B cell (primary cell): Measurements from ENCODE around the gene MAGIX. TPM values are rescaled to one million over a fixed set of nuclear protein-coding genes. Genes with fewer than 3 reads are reported as not detected.

Experiments
- ATAC-seq: fragments of 200-7000 bp; cut with Tn5 transposase; one replicate; pipeline ENCODE4 v1.10.0; 2021; ENCODE audit warnings: low read depth, mild to moderate bottlenecking, moderate number of reproducible peaks, moderate library complexity
- CTCF ChIA-PET: fragments of 350-600 bp; sonication (Branson Sonifier 250); formaldehyde crosslinking; loops from one replicate; lab custom pipeline; 2021; ENCODE audit warnings: antibody characterized with exemption, inconsistent platforms; lab: Charles Lee
- POLR2A ChIA-PET: fragments of 350-600 bp; sonication (Branson Sonifier 250); formaldehyde crosslinking; loops from one replicate; lab custom pipeline; 2021; ENCODE audit warnings: antibody characterized with exemption; lab: Charles Lee
- DNase-seq: peaks from one replicate; pipeline ENCODE4 v3.0.0; 2013
- H2AFZ ChIP-seq: 2 replicates; pipeline ENCODE4 v1.6.1; 2012; ENCODE audit warnings: mild to moderate bottlenecking, low read depth, low read length; ENCODE audit not compliant: insufficient read depth, poor library complexity, severe bottlenecking
- H3K27ac ChIP-seq, 2 donors: 1 replicate in 1 of 2; 2 replicates in 1 of 2; pipeline ENCODE4 v1.5.1; 2012 to 2013; ENCODE audit warnings: low read length in 2 of 2, mild to moderate bottlenecking in 2 of 2, moderate library complexity in 1 of 2
- H3K27me3 ChIP-seq, 4 experiments: fragments of 200-600 bp in 1 of 4; sonication (generic) in 1 of 4; replicated peaks in 1 of 4; 1 replicate in 2 of 4; 2 replicates in 2 of 4; pipeline versions ENCODE4 v1.6.1 to v1.7.0; 2013 to 2016; ENCODE audit warnings: low read length in 3 of 4, mild to moderate bottlenecking in 2 of 4, mixed read lengths in 1 of 4, moderate library complexity in 1 of 4; ENCODE audit not compliant: insufficient read depth in 4 of 4, control insufficient read depth in 3 of 4; ENCODE audit errors: control extremely low read depth in 1 of 4
- H3K36me3 ChIP-seq, 2 experiments: replicated peaks in 1 of 2; 1 replicate in 1 of 2; 2 replicates in 1 of 2; pipeline versions ENCODE4 v1.6.1 to v1.7.1; 2013; ENCODE audit warnings: low read length in 1 of 2; ENCODE audit not compliant: insufficient read depth in 2 of 2, control insufficient read depth in 1 of 2; ENCODE audit errors: control extremely low read depth in 1 of 2, extremely low read depth in 1 of 2
- H3K4me1 ChIP-seq, 2 donors: fragments of 200-600 bp in 1 of 2; sonication (generic) in 1 of 2; 1 replicate in 1 of 2; 2 replicates in 1 of 2; pipeline versions ENCODE4 v1.5.1 to v1.6.1; 2013 to 2017; ENCODE audit warnings: low read length in 2 of 2; ENCODE audit not compliant: control insufficient read depth in 2 of 2, insufficient read depth in 2 of 2
- H3K4me2 ChIP-seq: replicated peaks from 2 replicates; pipeline ENCODE3; 2012; ENCODE audit warnings: mild to moderate bottlenecking, low read depth, low read length; ENCODE audit not compliant: poor library complexity, severe bottlenecking
- H3K4me3 ChIP-seq, 5 experiments: fragments of 200-600 bp in 1 of 5; sonication (generic) in 1 of 5; 1 replicate in 3 of 5; 2 replicates in 2 of 5; pipeline versions ENCODE4 v1.5.1 to v1.7.0; 2011 to 2016; ENCODE audit warnings: low read length in 4 of 5, mild to moderate bottlenecking in 4 of 5, low read depth in 2 of 5, control low read depth in 1 of 5, moderate library complexity in 1 of 5; ENCODE audit not compliant: insufficient read depth in 1 of 5; ENCODE audit errors: control extremely low read depth in 1 of 5, extremely low read depth in 1 of 5
- H3K79me2 ChIP-seq: fragments of 200-600 bp; sonication (generic); one replicate; pipeline ENCODE4 v1.6.0; 2016; ENCODE audit warnings: low read length; ENCODE audit not compliant: control insufficient read depth, insufficient read depth
- H3K9ac ChIP-seq: fragments of 200-600 bp; sonication (generic); 2 replicates; pipeline ENCODE4 v1.6.1; 2017; ENCODE audit warnings: mild to moderate bottlenecking, low read length, moderate library complexity
- H3K9me3 ChIP-seq, 3 donors: one replicate each; pipeline versions ENCODE4 v1.6.1 to v1.7.1; 2013; ENCODE audit warnings: low read length in 2 of 3; ENCODE audit not compliant: control insufficient read depth in 2 of 3, insufficient read depth in 1 of 3; ENCODE audit errors: control extremely low read depth in 1 of 3
- H4K20me1 ChIP-seq: 2 replicates; pipeline ENCODE4 v1.6.0; 2012; ENCODE audit warnings: mild to moderate bottlenecking, low read length; ENCODE audit not compliant: insufficient read depth, control insufficient read depth, poor library complexity, severe bottlenecking
- H3K27ac Mint-ChIP-seq: one replicate; pipeline ENCODE4 v1.8.0; 2021; ENCODE audit warnings: mixed read lengths
- H3K27me3 Mint-ChIP-seq: one replicate; pipeline ENCODE4 v1.8.0; 2021; ENCODE audit warnings: mixed read lengths
- H3K4me1 Mint-ChIP-seq: one replicate; pipeline ENCODE4 v1.8.0; 2021; ENCODE audit warnings: mixed read lengths
- H3K4me3 Mint-ChIP-seq: one replicate; pipeline ENCODE4 v1.8.0; 2021; ENCODE audit warnings: mixed read lengths
- H3K9me3 Mint-ChIP-seq: one replicate; pipeline ENCODE4 v1.8.0; 2022; ENCODE audit warnings: mixed read lengths; ENCODE audit not compliant: insufficient read depth
- CTCF ChIP-seq: fragments of 200-600 bp; IDR thresholded peaks from one replicate; pipeline ENCODE4 v1.8.0; 2022; ENCODE audit warnings: antibody characterized with exemption, mild to moderate bottlenecking
- EZH2 ChIP-seq: IDR thresholded peaks from 2 replicates; pipeline ENCODE4 v1.6.1; 2012; ENCODE audit warnings: borderline replicate concordance, low read depth, mild to moderate bottlenecking, moderate library complexity, low read length; ENCODE audit not compliant: insufficient read depth, poor library complexity, severe bottlenecking
- WGBS: methylation state at CpG from one replicate; pipeline ENCODE4 v1.1.5; 2013; ENCODE audit warnings: missing lambda C conversion rate; ENCODE audit not compliant: insufficient coverage; 5-methylcytosine and 5-hydroxymethylcytosine counted together
- intact Hi-C: fragments of 100-400 bp; cut with micrococcal nuclease; formaldehyde crosslinking; loops from one replicate; pipeline ENCODE4 v1.10.0; 2022
- polyA plus RNA-seq: library from polyadenylated mRNA; depleted of rRNA; stranded (reverse); fragments of >200 nt; gene quantifications from 2 replicates; pipeline ENCODE4 v1.2.3, GENCODE V29; 2012
- total RNA-seq, 2 donors: library from RNA; stranded (reverse); fragments of 120-200 nt in 1 of 2; gene quantifications; 1 replicate in 1 of 2; 2 replicates in 1 of 2; pipeline versions ENCODE4 v1.2.3 to v1.2.4, GENCODE V29; 2013 to 2022

MAGIX gene
- total and polyA plus RNA-seq, 2 donors (not counting 1 experiment from before 2014, with no cell fraction given) = 1.2 to 2.4 TPM

GRCh38 chrX:49177873-49178480 is 15.4 kb downstream of the MAGIX start:
- H3K27ac Mint-ChIP-seq = peak overlapping the region; percentile 69
- 96% methylated on average over 13 of the region's 23 CpGs for WGBS
- Histone ChIP-seq H3K79me2 (peaks cover 8% of the 10 kb centered on the region), H3K36me3 (peaks cover 0 to 29% of the 10 kb centered on the region in 2 experiments), H2AFZ (no peak overlapping the region), H3K4me3 (no peak overlapping the region), H3K4me2 (no peak overlapping the region), H3K9ac (no peak overlapping the region), H3K4me1 (peaks cover 4 to 16% of the 10 kb centered on the region in 2 donors), H3K27ac (no peak overlapping the region), H4K20me1 (peaks cover 7% of the 10 kb centered on the region), H3K27me3 (no peaks in the 10 kb centered on the region), H3K9me3 (no peaks in the 10 kb centered on the region)
- no peaks in the 10 kb centered on the region for H3K27me3 Mint-ChIP-seq
- TF ChIP-seq EZH2 (no peak), CTCF (no peak)
- intact Hi-C loops = no loop called here
- no peak for DNase-seq
- CTCF ChIA-PET = interaction anchor here (1.3 to 1.6 kb wide), 3 partner anchors 11 to 58 kb away, joined by 3 to 7 read pairs (median 6); no protein-coding TSS in a partner anchor
- peaks cover 28% of the 10 kb centered on the region for H3K4me1 Mint-ChIP-seq
- POLR2A ChIA-PET = interaction anchor here (0.9 kb wide), 1 partner anchor 10 kb away, joined by 3 read pairs; no protein-coding TSS in a partner anchor
- H3K9me3 Mint-ChIP-seq = no peaks in the 10 kb centered on the region
- H3K4me3 Mint-ChIP-seq = no peak overlapping the region
- ATAC-seq = no peak

- peaks cover 1% of the 10 kb centered on the region for H4K20me1 ChIP-seq
- no peak overlapping the region for H2AFZ ChIP-seq
- H3K4me3 Mint-ChIP-seq = no peak overlapping the region
- H3K27ac ChIP-seq = no peak overlapping the region
- no CpG with 5 or more reads among the region's 3 CpGs for WGBS
- ATAC-seq (no peak), DNase-seq (no peak)
- H3K9me3 Mint-ChIP-seq = no peaks in the 10 kb centered on the region
- no peak overlapping the region for H3K27ac Mint-ChIP-seq
- H3K4me2 ChIP-seq = no peak overlapping the region
- ChIA-PET POLR2A (no interaction called here), CTCF (interaction anchor here (1.6 kb wide), 1 partner anchor 12 kb away, joined by 6 read pairs; no protein-coding TSS in a partner anchor)
- H3K9me3 ChIP-seq = no peaks in the 10 kb centered on the region
- intact Hi-C loops = no loop called here
- peaks cover 24% of the 10 kb centered on the region for H3K4me1 Mint-ChIP-seq
- H3K4me3 ChIP-seq = no peak overlapping the region
- H3K27me3 ChIP-seq = no peaks in the 10 kb centered on the region
- TF ChIP-seq CTCF = no peak
- no peak for TF ChIP-seq EZH2
- H3K9ac ChIP-seq = no peak overlapping the region
- no peaks in the 10 kb centered on the region for H3K27me3 Mint-ChIP-seq
- peaks cover 3% of the 10 kb centered on the region for H3K79me2 ChIP-seq
- peaks cover 0 to 29% of the 10 kb centered on the region in 2 experiments for H3K36me3 ChIP-seq
- peaks cover 0 to 10% of the 10 kb centered on the region in 2 donors for H3K4me1 ChIP-seq
Observed at GRCh38 chrX:49178537-49178936, 16.0 kb downstream of the MAGIX start.
